ENCODE data around the gene SCIN. TPM values are rescaled to one million over a fixed set of nuclear protein-coding genes. Genes with fewer than 3 reads are reported as not detected.
"Not testable (repeated sequence)": the region's sequence is repeated elsewhere in the genome, so short reads cannot be mapped to it uniquely, and the experiment has no call there.

Gene SCIN
- total RNA-seq, 1 donor from 2014 or later: 1.0 TPM

DNA sequence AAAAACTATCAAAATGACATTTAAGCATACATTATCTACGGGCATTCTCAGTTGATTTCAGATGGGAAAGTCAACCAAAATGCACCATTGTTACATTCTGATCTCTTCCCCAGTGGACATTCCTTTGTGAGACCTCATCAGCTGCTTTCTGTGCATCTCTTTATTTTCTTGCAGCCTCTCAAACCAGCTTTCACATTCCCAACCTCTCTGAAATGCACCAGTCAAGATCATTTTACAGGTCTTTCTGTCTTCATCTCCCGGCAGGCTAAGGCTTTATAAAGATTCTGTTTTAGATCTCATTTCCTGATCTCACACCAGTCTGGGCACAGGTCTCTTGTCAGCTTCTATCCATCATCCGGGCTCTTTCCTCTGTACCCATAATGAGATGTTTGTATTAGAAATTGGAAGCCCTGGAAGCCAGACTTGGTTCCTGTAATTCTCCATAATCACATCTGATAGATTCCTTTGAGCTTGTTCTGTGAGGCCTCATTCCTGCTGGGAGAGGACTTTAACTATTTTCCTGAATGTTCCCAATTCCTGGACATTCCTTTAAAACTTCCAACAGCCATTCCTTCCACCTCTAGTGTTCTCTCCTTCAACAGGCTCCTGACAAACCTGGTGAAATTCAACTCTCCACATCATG, 72.6 kb downstream of the SCIN start:
- Histone ChIP-seq H3K27me3 (ENCODE audit: control insufficient read depth in 3 of 3, insufficient read depth in 3 of 3, low read length in 3 of 3) (no peaks in the 10 kb centered on the region), H3K4me1 (ENCODE audit: control insufficient read depth in 3 of 3, insufficient read depth in 3 of 3, low read length in 3 of 3) (no peaks in the 10 kb centered on the region), H3K9me3 (ENCODE audit: control insufficient read depth in 3 of 3, low read length in 3 of 3) (no peaks in the 10 kb centered on the region), H3K4me3 (ENCODE audit: low read length in 3 of 3) (no peak overlapping the region), H3K27ac (ENCODE audit: low read depth, low read length) (no peak overlapping the region), H3K9ac (ENCODE audit: low read depth in 1 of 3, low read length in 3 of 3) (no peak overlapping the region), H3K36me3 (ENCODE audit: control insufficient read depth in 3 of 3, insufficient read depth in 3 of 3, low read length in 3 of 3) (no peaks in the 10 kb centered on the region)

DNA sequence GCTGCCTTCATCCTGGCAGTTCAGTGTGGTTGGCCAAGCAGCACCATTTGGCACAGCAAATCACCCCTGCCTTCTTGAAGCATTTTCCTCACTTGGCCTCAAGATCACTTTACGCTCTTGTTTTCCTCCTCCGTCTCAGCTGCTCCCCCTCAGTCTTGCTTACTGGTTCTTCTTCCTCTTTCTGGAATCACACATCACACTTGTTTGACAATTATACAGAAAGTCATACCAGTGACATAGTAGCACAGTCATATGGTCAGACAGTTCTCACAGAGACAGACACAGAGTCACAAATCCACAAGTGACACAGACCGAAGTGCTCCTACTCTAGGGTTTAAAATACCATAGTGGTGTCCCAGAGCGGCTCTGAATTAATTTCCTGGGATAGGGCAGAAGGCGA, 73.1 kb downstream of the SCIN start:
- no peak overlapping the region for H3K9ac ChIP-seq (ENCODE audit: low read depth in 1 of 3, low read length in 3 of 3)
- no peak overlapping the region for H3K4me3 ChIP-seq (ENCODE audit: low read length in 3 of 3)
- H3K27ac ChIP-seq (ENCODE audit: low read depth, low read length): no peak overlapping the region

DNA sequence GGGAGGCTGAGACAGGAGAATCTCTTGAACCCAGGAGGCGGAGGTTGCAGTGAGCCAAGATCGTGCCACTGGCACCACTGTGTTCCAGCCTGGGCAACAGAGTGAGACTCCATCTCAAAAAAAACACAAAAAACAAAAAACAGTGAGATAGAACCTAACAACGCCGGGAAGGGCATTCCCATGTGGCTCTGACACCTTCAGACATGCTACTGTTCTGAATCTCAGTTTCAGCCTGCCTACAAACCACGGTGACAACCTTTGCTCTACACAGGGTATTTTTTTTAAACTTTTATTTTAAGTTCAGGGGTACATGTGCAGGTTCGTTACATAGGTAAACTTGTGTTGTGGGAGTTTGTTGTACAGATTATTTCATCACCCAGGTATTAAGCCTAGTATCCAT, 74.7 kb downstream of the SCIN start:
- not testable (repeated sequence) for H3K9me3 ChIP-seq (ENCODE audit: control insufficient read depth in 3 of 3, low read length in 3 of 3); H3K36me3 ChIP-seq (ENCODE audit: control insufficient read depth in 3 of 3, insufficient read depth in 3 of 3, low read length in 3 of 3); H3K4me1 ChIP-seq (ENCODE audit: control insufficient read depth in 3 of 3, insufficient read depth in 3 of 3, low read length in 3 of 3); H3K4me3 ChIP-seq (ENCODE audit: low read length in 3 of 3); H3K27ac ChIP-seq (ENCODE audit: low read depth, low read length); H3K27me3 ChIP-seq (ENCODE audit: control insufficient read depth in 3 of 3, insufficient read depth in 3 of 3, low read length in 3 of 3); H3K9ac ChIP-seq (ENCODE audit: low read depth in 1 of 3, low read length in 3 of 3)

More for the DNA sequence above, 73.1 kb downstream of the SCIN start:
- Histone ChIP-seq H3K9me3 (ENCODE audit: control insufficient read depth in 3 of 3, low read length in 3 of 3) (no peaks in the 10 kb centered on the region), H3K36me3 (ENCODE audit: control insufficient read depth in 3 of 3, insufficient read depth in 3 of 3, low read length in 3 of 3) (no peaks in the 10 kb centered on the region), H3K27me3 (ENCODE audit: control insufficient read depth in 3 of 3, insufficient read depth in 3 of 3, low read length in 3 of 3) (no peaks in the 10 kb centered on the region), H3K4me1 (ENCODE audit: control insufficient read depth in 3 of 3, insufficient read depth in 3 of 3, low read length in 3 of 3) (no peaks in the 10 kb centered on the region)

DNA sequence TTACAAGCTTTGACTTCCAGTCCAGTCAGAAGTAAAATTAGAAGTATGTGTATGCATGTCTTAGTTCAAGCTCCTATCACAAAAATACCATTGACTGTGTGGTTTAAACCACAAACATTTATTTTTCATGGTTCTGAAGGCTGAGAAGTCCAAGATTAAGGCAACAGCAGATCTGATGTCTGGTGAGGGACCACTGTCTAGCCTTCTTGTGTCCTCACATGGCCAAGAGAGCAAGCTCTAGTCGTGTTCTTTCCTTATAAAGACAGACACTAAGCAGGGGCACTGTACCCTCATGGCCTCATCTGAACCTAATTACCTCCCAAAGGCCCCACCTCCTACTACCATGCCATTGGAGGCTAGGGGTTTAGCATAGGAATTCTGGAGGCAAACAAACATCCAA, 75.6 kb downstream of the SCIN start:
- Histone ChIP-seq H3K36me3 (ENCODE audit: control insufficient read depth in 3 of 3, insufficient read depth in 3 of 3, low read length in 3 of 3) (no peaks in the 10 kb centered on the region), H3K9ac (ENCODE audit: low read depth in 1 of 3, low read length in 3 of 3) (no peak overlapping the region), H3K4me3 (ENCODE audit: low read length in 3 of 3) (no peak overlapping the region), H3K4me1 (ENCODE audit: control insufficient read depth in 3 of 3, insufficient read depth in 3 of 3, low read length in 3 of 3) (no peaks in the 10 kb centered on the region), H3K9me3 (ENCODE audit: control insufficient read depth in 3 of 3, low read length in 3 of 3) (no peaks in the 10 kb centered on the region), H3K27ac (ENCODE audit: low read depth, low read length) (no peak overlapping the region), H3K27me3 (ENCODE audit: control insufficient read depth in 3 of 3, insufficient read depth in 3 of 3, low read length in 3 of 3) (no peaks in the 10 kb centered on the region)

DNA sequence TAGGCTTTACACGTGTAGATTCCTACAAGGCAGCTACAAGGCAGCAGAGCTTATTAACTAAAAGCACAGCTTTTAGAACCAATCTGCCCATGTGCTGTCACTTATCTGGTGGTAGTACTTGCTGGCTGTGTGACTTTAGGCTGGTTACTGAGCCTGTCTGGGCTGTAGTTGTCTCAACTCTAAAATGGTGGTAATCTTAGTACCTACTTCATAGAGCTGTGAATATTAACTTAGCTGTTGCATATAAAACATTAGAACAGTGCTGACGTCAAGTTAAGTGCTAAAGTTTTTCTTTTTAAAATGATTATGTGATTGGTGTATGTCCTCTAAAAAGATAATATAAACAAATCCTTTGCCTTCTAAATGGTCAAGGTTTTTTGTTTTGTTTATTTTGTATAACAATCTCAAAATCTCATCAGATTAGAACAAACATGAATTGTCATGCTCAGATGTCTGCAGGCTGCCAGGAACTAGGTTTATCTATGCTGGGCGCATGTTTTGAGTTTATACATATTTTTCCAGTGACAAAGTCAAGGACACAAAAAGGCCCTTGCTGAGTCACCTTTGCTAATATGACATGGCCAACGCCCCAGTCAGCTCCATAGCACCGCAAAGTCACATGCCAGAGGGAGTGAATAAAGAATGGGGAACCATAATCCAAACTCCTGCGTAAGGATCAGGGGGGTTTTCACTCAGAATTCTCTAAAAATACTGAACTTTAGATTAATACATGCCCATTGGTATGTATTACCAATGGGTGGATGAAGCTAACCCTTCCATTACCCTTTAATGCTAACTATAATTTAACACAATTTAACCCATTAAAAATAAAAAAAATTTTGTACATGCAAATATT, 77.1 kb downstream of the SCIN start:
- H3K4me3 ChIP-seq (ENCODE audit: low read length in 3 of 3): no peak overlapping the region
- H3K9ac ChIP-seq (ENCODE audit: low read depth in 1 of 3, low read length in 3 of 3): no peak overlapping the region
- H3K27ac ChIP-seq (ENCODE audit: low read depth, low read length): no peak overlapping the region
- H3K4me1 ChIP-seq (ENCODE audit: control insufficient read depth in 3 of 3, insufficient read depth in 3 of 3, low read length in 3 of 3): no peaks in the 10 kb centered on the region
- no peaks in the 10 kb centered on the region for H3K36me3 ChIP-seq (ENCODE audit: control insufficient read depth in 3 of 3, insufficient read depth in 3 of 3, low read length in 3 of 3)
- no peaks in the 10 kb centered on the region for H3K9me3 ChIP-seq (ENCODE audit: control insufficient read depth in 3 of 3, low read length in 3 of 3)
- H3K27me3 ChIP-seq (ENCODE audit: control insufficient read depth in 3 of 3, insufficient read depth in 3 of 3, low read length in 3 of 3): no peaks in the 10 kb centered on the region

DNA sequence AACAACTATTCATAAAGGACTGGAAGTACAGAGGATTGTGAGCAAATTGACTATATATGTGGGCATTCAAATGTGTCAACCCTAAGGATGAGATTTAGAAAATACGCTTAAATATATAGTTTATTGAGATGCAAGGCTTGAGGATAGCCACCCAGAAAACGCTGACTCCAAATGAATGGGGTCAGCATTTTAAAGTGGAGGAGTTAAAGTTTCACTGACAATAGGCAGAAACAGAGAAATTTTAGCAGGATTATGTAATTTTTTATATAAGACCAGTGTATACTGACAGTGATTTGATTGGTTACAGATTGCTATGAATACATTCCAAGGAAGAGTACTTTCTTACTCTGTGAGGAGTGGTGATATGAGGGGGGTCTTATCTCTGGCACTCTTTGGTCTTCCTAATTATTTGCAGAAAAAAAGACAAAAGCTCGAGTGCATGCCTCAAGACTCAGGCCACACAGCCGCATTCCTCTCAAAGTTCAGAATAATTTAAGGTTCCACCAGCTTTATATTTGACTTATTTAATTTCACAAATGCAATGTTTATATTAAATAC, 78.3 kb downstream of the SCIN start:
- H3K4me1 ChIP-seq (ENCODE audit: control insufficient read depth in 3 of 3, insufficient read depth in 3 of 3, low read length in 3 of 3): no peaks in the 10 kb centered on the region
- no peaks in the 10 kb centered on the region for H3K27me3 ChIP-seq (ENCODE audit: control insufficient read depth in 3 of 3, insufficient read depth in 3 of 3, low read length in 3 of 3)
- H3K9me3 ChIP-seq (ENCODE audit: control insufficient read depth in 3 of 3, low read length in 3 of 3): no peaks in the 10 kb centered on the region
- no peak overlapping the region for H3K9ac ChIP-seq (ENCODE audit: low read depth in 1 of 3, low read length in 3 of 3)
- H3K4me3 ChIP-seq (ENCODE audit: low read length in 3 of 3): no peak overlapping the region
- H3K36me3 ChIP-seq (ENCODE audit: control insufficient read depth in 3 of 3, insufficient read depth in 3 of 3, low read length in 3 of 3): no peaks in the 10 kb centered on the region
- H3K27ac ChIP-seq (ENCODE audit: low read depth, low read length): no peak overlapping the region

DNA sequence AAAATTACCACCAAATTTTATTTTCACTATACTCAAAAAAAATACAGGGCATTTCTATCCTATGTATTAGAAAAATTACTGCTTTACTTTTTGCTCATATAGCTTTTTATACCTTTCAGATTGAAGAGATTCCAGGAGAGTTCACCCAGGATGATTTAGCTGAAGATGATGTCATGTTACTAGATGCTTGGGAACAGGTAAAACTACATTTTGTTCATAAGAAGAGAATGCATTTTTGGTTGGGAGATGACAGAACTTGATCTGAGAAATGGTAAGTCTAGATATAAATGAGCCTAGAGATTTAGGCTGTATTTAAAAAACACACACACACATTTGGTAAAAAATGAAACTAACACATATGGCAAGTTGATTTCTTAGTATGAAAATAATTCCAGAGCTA, 78.8 kb downstream of the SCIN start:
- H3K4me3 ChIP-seq (ENCODE audit: low read length in 3 of 3): no peak overlapping the region
- no peaks in the 10 kb centered on the region for H3K4me1 ChIP-seq (ENCODE audit: control insufficient read depth in 3 of 3, insufficient read depth in 3 of 3, low read length in 3 of 3)
- H3K9ac ChIP-seq (ENCODE audit: low read depth in 1 of 3, low read length in 3 of 3): no peak overlapping the region
- no peaks in the 10 kb centered on the region for H3K9me3 ChIP-seq (ENCODE audit: control insufficient read depth in 3 of 3, low read length in 3 of 3)
- H3K36me3 ChIP-seq (ENCODE audit: control insufficient read depth in 3 of 3, insufficient read depth in 3 of 3, low read length in 3 of 3): no peaks in the 10 kb centered on the region
- H3K27ac ChIP-seq (ENCODE audit: low read depth, low read length): no peak overlapping the region
- no peaks in the 10 kb centered on the region for H3K27me3 ChIP-seq (ENCODE audit: control insufficient read depth in 3 of 3, insufficient read depth in 3 of 3, low read length in 3 of 3)

DNA sequence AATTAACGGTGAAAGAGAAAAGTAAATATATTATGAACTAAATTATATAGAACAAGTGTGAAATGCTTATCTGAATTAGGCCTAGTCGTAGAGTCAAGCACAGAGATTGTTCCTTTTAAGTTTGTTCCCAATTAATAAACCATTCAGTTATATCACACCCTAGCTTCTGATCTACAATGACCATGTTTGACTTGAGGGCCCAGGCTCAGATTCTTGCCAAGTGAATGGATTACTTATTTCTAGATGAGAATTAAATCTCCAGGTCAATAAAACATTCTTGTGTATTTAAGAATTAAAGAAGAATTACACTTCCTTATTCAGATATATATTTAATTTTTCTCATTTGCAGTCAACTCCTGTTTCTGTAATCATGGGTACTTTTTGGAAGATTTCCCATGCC, 79.6 kb downstream of the SCIN start:
- H3K36me3 ChIP-seq (ENCODE audit: control insufficient read depth in 3 of 3, insufficient read depth in 3 of 3, low read length in 3 of 3): no peaks in the 10 kb centered on the region
- no peak overlapping the region for H3K9ac ChIP-seq (ENCODE audit: low read depth in 1 of 3, low read length in 3 of 3)

DNA sequence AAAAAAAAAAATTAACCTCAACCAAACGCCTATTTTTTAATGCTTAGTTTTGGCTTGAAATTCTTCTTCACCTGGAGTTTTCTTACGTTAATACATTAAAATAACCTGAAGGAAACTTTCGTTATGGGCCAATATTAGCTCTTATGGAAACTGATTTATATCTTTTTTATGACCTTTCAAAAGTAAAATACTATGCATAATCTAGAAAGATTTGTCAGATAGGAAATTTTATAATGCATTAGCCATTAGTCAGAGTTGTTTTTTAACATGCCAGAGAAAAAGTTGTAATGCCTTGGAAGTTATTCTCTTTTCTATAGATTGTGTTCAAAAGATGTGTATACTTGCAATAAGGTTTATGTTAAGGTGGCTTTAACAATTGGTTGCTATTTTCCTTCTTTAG, 82.6 kb downstream of the SCIN start:
- no peak overlapping the region for H3K9ac ChIP-seq (ENCODE audit: low read depth in 1 of 3, low read length in 3 of 3)
- H3K27me3 ChIP-seq (ENCODE audit: control insufficient read depth in 3 of 3, insufficient read depth in 3 of 3, low read length in 3 of 3): no peaks in the 10 kb centered on the region
- H3K4me3 ChIP-seq (ENCODE audit: low read length in 3 of 3): no peak overlapping the region
- no peak overlapping the region for H3K27ac ChIP-seq (ENCODE audit: low read depth, low read length)
- no peaks in the 10 kb centered on the region for H3K9me3 ChIP-seq (ENCODE audit: control insufficient read depth in 3 of 3, low read length in 3 of 3)
- H3K4me1 ChIP-seq (ENCODE audit: control insufficient read depth in 3 of 3, insufficient read depth in 3 of 3, low read length in 3 of 3): no peaks in the 10 kb centered on the region
- no peaks in the 10 kb centered on the region for H3K36me3 ChIP-seq (ENCODE audit: control insufficient read depth in 3 of 3, insufficient read depth in 3 of 3, low read length in 3 of 3)

More for the DNA sequence above, 79.6 kb downstream of the SCIN start:
- no peak overlapping the region for H3K4me3 ChIP-seq (ENCODE audit: low read length in 3 of 3)
- no peaks in the 10 kb centered on the region for H3K27me3 ChIP-seq (ENCODE audit: control insufficient read depth in 3 of 3, insufficient read depth in 3 of 3, low read length in 3 of 3)
- no peak overlapping the region for H3K27ac ChIP-seq (ENCODE audit: low read depth, low read length)
- H3K4me1 ChIP-seq (ENCODE audit: control insufficient read depth in 3 of 3, insufficient read depth in 3 of 3, low read length in 3 of 3): no peaks in the 10 kb centered on the region
- no peaks in the 10 kb centered on the region for H3K9me3 ChIP-seq (ENCODE audit: control insufficient read depth in 3 of 3, low read length in 3 of 3)

DNA sequence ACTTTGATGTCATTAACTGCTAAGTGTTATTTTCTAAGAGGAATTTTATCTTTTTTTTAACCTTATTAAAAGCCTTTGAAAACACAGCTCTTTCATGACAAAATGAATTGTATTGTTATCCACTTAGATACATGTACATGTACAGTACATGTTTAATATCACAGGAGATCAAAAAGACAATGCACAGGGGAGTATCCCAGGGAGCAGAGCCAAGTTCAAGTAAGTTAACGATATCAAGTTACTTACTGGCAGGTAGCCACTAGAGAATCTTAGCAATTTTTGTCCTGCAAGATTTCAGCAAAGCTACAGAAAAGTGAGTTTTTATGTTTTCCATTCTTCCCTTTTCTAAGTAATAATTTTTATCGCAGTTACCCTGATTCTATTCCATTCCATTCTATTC, 83.0 kb downstream of the SCIN start:
- Histone ChIP-seq H3K4me1 (ENCODE audit: control insufficient read depth in 3 of 3, insufficient read depth in 3 of 3, low read length in 3 of 3) (no peaks in the 10 kb centered on the region), H3K9me3 (ENCODE audit: control insufficient read depth in 3 of 3, low read length in 3 of 3) (no peaks in the 10 kb centered on the region), H3K27ac (ENCODE audit: low read depth, low read length) (no peak overlapping the region), H3K9ac (ENCODE audit: low read depth in 1 of 3, low read length in 3 of 3) (no peak overlapping the region), H3K36me3 (ENCODE audit: control insufficient read depth in 3 of 3, insufficient read depth in 3 of 3, low read length in 3 of 3) (no peaks in the 10 kb centered on the region), H3K4me3 (ENCODE audit: low read length in 3 of 3) (no peak overlapping the region), H3K27me3 (ENCODE audit: control insufficient read depth in 3 of 3, insufficient read depth in 3 of 3, low read length in 3 of 3) (no peaks in the 10 kb centered on the region)
